Measurements from ENCODE around the gene CAMTA1. TPM values are rescaled to one million over a fixed set of nuclear protein-coding genes. Genes with fewer than 3 reads are reported as not detected.
A peak's percentile ranks its signal among the peaks of the same experiment; 100 is the strongest.

Gene CAMTA1
- total RNA-seq, 4 donors from 2014 or later: 57.4 to 88.3 (median 62.1) TPM

DNA sequence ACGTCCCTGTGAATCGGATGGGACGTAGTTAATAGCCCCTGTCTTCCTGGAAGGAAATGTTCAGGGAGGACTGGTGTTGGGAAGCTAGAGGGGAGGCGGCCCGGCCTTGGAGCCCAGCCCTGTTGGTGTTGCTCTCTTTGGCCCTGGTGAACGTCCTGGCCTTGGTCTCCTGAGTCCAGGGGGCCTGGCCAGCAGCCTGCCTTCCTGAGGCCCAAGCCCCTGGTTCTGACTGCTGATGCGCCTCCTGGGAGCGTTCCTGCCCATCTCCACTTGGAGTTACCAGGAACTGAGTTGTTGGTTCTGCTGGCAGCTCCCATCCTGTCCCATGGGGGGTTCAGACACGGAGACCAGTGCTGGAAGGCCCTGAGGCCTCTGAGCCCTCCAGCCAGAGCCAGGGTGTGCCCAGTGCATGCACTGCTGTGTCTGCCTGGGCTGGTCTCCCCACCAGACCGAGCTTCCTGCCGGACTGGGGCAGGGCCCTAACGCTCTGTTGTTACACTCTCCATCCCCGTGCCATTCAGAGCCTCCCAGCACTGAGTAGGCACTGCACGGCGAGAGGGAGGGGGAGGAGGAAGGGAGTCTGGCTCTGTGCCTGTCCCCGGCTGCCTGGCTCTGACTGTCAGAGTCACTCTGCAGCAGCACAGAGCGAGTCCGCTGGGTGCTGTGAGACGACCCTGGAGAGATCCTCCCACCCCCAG is 603.4 kb downstream of the CAMTA1 start:
- H3K27ac ChIP-seq: peak overlapping the region in 2 of 4 donors; percentile 25 to 26
- H3K9me3 ChIP-seq: peaks cover 0 to 4% (median 0%) of the 10 kb centered on the region in 4 donors
- no peak overlapping the region for H3K4me3 ChIP-seq
- no peaks in the 10 kb centered on the region for H3K27me3 ChIP-seq
- H3K36me3 ChIP-seq: no peaks in the 10 kb centered on the region
- H3K4me1 ChIP-seq: peaks cover 0 to 10% (median 0%) of the 10 kb centered on the region in 4 donors
- DNase-seq: peak in 2 of 3 donors; percentile 8 to 45
- no peak for TF ChIP-seq POLR2A (IDR thresholded peaks at IDR 0.05)
- TF ChIP-seq, protein P1, sequence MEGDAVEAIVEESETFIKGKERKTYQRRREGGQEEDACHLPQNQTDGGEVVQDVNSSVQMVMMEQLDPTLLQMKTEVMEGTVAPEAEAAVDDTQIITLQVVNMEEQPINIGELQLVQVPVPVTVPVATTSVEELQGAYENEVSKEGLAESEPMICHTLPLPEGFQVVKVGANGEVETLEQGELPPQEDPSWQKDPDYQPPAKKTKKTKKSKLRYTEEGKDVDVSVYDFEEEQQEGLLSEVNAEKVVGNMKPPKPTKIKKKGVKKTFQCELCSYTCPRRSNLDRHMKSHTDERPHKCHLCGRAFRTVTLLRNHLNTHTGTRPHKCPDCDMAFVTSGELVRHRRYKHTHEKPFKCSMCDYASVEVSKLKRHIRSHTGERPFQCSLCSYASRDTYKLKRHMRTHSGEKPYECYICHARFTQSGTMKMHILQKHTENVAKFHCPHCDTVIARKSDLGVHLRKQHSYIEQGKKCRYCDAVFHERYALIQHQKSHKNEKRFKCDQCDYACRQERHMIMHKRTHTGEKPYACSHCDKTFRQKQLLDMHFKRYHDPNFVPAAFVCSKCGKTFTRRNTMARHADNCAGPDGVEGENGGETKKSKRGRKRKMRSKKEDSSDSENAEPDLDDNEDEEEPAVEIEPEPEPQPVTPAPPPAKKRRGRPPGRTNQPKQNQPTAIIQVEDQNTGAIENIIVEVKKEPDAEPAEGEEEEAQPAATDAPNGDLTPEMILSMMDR (IDR thresholded peaks at IDR 0.05): no peak

DNA sequence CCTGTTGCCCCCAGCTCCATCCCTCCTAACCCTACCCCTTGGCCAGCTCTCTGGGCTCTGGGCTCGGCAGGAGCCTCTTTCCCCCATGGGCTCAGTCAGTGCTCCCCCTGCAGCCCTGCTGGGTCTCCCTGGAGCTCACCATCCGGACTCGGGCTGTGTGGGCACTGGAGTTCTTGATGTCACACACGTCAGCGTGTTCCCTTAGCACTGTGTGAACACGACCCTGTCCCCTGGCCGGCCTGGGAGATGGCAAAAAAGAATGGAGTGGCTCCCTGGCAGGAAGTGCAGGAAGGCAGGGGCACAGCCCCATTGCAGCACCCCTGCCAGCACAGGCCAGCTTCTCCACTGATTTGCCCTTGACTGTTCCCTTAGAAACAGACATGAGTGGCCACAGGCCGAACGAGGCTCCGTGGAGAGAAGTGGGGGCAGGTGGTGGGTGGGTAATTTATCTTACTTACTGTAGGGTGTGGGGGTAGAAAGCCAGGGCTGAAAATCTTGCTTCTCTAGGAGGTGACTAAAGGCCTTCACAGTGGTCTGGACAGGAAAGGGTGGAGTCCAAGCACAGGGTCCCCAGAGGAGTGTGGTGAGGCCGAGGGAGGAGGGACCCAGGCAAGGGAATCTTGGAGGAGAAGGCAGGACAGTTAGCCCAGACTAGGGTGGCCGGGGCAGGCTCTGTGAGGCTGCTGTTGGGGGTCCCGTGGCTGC is 604.1 kb downstream of the CAMTA1 start:
- Histone ChIP-seq H3K4me1 (peaks cover 0 to 10% (median 0%) of the 10 kb centered on the region in 4 donors), H3K4me3 (no peak overlapping the region), H3K9me3 (peaks cover 0 to 4% (median 0%) of the 10 kb centered on the region in 4 donors), H3K36me3 (no peaks in the 10 kb centered on the region), H3K27ac (peak overlapping the region in 2 of 4 donors; percentile 26 to 39), H3K27me3 (no peaks in the 10 kb centered on the region)
- peak in 2 of 3 donors; percentile 9 to 35 for DNase-seq
- TF ChIP-seq POLR2A (IDR thresholded peaks at IDR 0.05): no peak
- TF ChIP-seq, protein P1 (IDR thresholded peaks at IDR 0.05): no peak

DNA sequence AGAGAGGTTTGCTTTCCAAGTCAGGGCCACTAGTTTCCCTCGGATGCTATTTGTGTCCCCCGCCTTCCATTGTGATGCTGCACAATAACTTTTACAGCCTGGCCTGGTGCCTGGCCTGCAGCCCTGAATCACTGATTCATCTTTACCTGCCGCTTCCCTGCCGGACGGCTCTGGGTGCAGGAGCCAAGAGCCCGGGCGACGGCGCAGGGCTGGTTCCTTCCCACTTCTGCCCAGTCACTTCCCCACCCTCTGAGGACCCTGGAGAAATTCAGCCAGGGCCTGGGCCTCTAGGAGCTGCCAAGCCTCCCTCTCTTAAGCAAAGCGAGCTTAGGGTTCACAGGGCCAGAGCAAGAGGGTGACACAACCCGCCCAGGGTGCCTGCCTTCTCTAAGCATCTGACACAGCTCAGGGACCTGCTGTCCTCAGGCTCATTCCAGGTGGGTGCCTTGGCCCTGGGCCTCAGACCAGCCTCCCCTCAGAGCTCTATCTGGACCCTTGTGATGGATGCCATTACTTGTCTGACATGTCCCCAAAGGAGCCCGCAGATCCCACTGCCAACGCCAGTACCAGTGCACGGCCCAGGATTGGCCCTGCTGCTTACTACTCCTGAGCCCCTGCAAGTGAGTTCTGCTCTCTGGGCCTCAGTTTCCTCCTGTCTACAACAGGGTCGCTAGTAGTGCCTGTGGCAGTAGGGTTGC is 604.8 kb downstream of the CAMTA1 start:
- peaks cover 0 to 10% (median 0%) of the 10 kb centered on the region in 4 donors for H3K4me1 ChIP-seq
- no peak overlapping the region for H3K4me3 ChIP-seq
- peak in 2 of 3 donors; percentile 6 to 40 for DNase-seq
- TF ChIP-seq, protein P1 (IDR thresholded peaks at IDR 0.05): no peak
- TF ChIP-seq POLR2A (IDR thresholded peaks at IDR 0.05): no peak
- no peaks in the 10 kb centered on the region for H3K36me3 ChIP-seq
- H3K9me3 ChIP-seq: peaks cover 0 to 4% (median 0%) of the 10 kb centered on the region in 4 donors
- peak overlapping the region in 1 of 4 donors; percentile 26 for H3K27ac ChIP-seq
- H3K27me3 ChIP-seq: no peaks in the 10 kb centered on the region

DNA sequence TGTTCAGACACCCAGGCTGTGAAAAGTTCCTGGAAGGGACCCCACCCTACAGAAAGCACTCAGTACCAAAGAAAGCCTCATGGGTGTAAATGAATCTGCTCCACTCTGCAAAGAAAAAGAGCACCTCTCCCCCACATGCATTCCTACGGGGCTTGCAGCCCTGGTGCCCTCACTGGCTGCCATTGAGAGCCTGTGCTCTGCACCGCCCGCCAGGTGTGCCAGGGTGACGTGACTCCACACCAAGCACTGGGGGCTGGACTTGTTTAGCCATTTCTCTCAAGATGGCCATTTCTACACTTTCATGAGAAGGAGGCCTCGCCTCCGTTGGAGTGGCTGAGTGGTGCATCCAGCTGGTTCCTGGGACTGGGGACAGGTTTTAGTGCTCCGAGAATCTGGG is 605.3 kb downstream of the CAMTA1 start:
- no peak overlapping the region for H3K4me3 ChIP-seq
- peaks cover 0 to 10% (median 0%) of the 10 kb centered on the region in 4 donors for H3K4me1 ChIP-seq
- peaks cover 0 to 4% (median 1%) of the 10 kb centered on the region in 4 donors for H3K9me3 ChIP-seq
- TF ChIP-seq, protein P1 (IDR thresholded peaks at IDR 0.05): no peak
- no peaks in the 10 kb centered on the region for H3K36me3 ChIP-seq
- H3K27ac ChIP-seq: no peak overlapping the region
- DNase-seq: peak in 2 of 3 donors; percentile 9 to 26
- no peaks in the 10 kb centered on the region for H3K27me3 ChIP-seq

DNA sequence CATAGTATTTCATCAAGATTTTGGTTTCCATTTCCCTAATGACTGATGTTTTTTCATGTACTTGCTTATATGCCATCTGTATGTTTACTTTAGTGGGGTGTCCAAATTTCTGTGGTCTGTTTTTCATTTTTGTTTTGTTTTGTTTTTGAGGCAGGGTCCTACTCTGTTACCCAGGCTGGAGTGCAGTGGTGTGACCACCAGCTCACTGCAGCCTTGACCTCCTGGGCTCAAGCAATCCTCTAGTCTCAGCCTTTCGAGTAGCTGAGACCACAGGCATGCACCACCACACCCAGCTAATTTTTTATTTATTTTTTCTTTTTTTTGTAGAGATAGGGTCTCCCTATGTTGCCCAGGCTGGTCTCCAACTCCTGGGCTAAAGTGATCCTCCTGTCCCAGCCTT is 607.9 kb downstream of the CAMTA1 start:
- no peak overlapping the region for H3K27ac ChIP-seq
- no peaks in the 10 kb centered on the region for H3K27me3 ChIP-seq
- peaks cover 0 to 5% (median 2%) of the 10 kb centered on the region in 4 donors for H3K9me3 ChIP-seq
- no peak for DNase-seq
- TF ChIP-seq, protein P1 (IDR thresholded peaks at IDR 0.05): no peak
- TF ChIP-seq POLR2A (IDR thresholded peaks at IDR 0.05): no peak
- H3K4me1 ChIP-seq: peaks cover 0 to 7% (median 0%) of the 10 kb centered on the region in 4 donors
- H3K4me3 ChIP-seq: no peak overlapping the region
- H3K36me3 ChIP-seq: no peaks in the 10 kb centered on the region
